GM12892 (cell line): ENCODE data around the gene GLT6D1.

ENCODE experiments used
- DNase-seq: peaks from one replicate; pipeline ENCODE4 v3.0.0; 2011; ENCODE audit not compliant: insufficient read length
- FAIRE-seq: peaks from 2 replicates; lab custom pipeline; 2011; peaks lifted over from hg19 to GRCh38; lab: Jason Lieb, UNC
- POLR2A ChIP-seq: IDR thresholded peaks from 2 replicates; pipeline ENCODE4 v1.6.1; 2011; ENCODE audit warnings: low read depth, low read length, control low read depth
- POLR2AphosphoS5 ChIP-seq: IDR thresholded peaks from 2 replicates; pipeline ENCODE4 v1.6.1; 2011; ENCODE audit warnings: low read depth, low read length, control low read depth
- TAF1 ChIP-seq: IDR thresholded peaks from 2 replicates; pipeline ENCODE4 v1.6.1; 2011; ENCODE audit warnings: low read depth, mild to moderate bottlenecking, control low read depth, low read length, borderline replicate concordance

The GLT6D1 gene

DNA sequence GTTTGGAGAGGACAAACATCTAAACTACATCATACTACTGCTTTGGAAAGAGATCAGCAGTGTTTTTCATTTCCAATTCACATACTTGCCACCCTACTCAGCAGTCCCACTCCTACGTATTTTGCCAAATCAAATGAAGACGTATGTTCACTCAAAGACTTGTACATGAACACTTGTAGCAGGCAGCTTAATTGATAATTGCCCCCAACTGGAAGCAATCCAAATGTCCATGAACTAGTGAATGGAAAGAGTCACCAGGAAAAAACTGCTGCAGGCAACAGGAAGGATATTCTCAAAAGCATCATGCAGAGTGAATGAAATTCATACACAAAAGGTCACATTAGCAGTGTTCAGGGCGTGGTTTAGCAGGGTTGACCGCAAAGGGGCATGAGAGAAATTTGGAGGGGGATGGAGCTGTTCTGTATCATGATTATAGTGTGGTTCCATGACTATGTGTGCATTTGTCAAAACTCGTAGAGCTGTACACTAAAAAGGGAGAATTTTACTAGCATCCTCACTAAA, 39.0 kb downstream of the GLT6D1 start:
- DNase-seq (no peak), FAIRE-seq (no peak)
- TF ChIP-seq POLR2AphosphoS5, result no peak
- no peak for TF ChIP-seq POLR2A
- no peak for TF ChIP-seq TAF1

DNA sequence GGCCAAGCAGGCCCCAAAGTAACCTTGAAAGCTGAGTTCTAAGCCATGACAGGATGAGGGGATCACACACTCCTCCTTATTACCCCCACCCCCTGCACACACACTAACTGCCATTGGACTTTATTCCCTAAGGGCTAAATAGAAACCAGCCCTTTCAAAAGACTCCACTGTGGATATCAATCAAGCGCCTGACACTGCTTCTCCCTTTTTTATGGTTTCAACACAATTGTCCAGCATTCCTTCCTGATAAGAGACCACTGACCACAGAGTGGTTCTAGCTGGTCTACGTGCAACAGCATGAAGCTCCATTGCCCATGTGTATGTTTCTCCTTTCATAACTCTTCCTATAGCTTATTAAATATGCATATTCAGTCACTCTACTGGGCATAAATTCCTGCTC, 43.1 kb downstream of the GLT6D1 start:
- FAIRE-seq (no peak), DNase-seq (no peak)
- TF ChIP-seq POLR2AphosphoS5 (no peak), TAF1 (no peak), POLR2A (no peak)

DNA sequence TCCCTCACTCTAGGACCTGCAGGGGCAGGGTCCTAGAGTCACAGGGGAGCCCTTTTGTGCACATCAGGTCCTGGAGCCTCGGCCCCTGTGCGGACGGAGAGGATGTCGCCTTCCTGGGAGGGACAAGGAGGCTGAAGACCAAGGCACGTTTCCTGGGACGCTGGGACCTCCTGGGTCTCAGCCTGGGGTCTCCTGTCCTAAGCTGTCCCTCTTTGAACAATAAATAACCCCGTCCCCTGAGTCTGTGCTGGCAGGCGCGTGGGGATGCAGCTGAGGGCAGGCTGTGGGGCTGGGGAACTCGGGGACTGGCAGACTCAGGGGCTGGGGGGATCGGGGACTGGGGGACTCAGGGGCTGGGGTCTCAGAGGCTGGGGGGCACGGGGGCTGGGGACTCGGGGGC, 46.7 kb downstream of the GLT6D1 start:
- no peak for FAIRE-seq

DNA sequence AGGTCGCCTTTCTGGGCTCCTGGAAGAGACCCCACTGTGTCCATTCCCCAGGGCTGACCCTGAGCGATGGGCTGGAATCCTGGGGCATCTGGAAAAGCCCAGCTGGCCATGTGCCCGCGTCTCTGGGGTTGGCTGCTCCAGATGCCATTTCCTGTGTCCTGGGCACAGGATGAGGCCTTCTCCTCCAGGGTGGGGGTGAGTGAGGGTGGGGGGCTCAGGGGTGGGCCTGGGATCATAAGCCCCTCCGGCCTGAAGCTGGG, 47.1 kb downstream of the GLT6D1 start:
- FAIRE-seq (no peak), DNase-seq (no peak)
- TF ChIP-seq POLR2AphosphoS5, result no peak
- no peak for TF ChIP-seq TAF1
- no peak for TF ChIP-seq POLR2A

More for the DNA sequence above, 46.7 kb downstream of the GLT6D1 start:
- DNase-seq, result no peak
- TF ChIP-seq TAF1 (no peak), POLR2A (no peak), POLR2AphosphoS5 (no peak)

DNA sequence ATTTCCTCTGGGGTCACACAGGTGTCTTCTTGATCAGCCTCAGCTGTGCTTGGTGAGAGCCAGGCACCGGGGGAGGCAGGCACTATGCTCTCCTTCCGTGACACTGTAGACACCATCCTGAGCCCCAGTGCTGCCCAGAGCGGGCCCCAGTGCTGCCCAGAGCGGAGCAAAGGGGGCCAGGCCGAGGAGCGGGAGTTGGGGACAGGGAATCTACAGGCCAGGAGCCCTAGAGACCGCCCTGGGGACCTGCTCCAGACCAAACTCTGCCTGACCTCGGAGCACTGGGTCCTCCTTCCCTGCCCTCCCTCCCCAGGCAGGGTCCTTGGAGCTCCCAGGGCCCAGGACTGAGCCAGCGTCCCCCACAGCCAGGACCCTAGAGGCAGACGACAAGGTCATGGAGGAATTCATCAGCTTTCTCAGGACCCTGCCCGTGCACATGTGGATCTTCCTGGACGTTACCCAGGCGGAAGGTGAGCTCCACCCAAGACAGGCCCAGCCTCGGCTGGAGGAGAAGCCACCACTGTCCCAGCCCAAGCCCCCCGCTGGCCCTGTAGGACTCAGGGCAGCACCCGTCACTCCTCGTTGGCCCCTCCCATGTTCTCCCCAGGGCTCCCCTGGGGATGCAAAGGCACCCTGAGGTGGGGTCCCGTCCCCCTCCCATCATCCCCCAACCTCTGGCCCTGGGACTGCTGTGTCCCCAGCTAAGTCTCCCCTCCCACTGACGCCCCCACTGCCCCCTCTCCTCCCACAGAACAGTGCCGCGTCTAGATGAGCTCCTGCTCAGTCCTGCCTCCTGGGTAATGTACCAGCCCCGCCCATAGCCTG, 47.6 kb downstream of the GLT6D1 start:
- FAIRE-seq, result no peak
- no peak for DNase-seq
- TF ChIP-seq POLR2A (no peak), POLR2AphosphoS5 (no peak), TAF1 (no peak)

DNA sequence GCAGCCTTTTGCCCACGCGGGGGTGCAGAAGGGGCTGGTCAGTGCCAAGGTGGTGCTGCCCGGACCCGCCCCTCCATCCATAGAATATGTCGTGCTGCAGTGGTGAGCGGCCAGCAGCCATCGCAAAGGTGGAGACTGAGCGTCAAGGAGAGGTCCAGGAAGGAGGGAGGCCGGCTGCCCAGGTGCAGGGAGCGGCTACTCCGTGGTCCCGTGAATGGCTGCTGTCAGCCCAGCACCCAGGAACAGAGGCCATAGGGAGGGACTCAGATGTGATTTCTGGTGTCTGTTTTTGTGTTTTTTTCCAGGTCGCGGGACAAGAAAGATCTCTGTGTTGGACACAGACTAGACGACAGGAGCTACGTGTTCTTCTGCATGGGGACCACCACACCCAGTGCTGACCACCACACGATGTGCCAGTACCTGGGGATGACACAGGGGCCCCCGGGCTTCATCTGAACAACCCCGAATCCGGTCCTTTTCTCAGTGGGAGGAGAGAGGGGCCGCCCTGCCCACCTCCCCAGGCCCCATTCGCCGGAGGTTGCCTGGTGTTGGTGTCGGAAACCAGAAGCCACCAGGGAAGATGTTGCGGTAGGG, 48.8 kb downstream of the GLT6D1 start:
- no peak for FAIRE-seq
- no peak for TF ChIP-seq TAF1
- TF ChIP-seq POLR2AphosphoS5, result no peak
- no peak for TF ChIP-seq POLR2A
- DNase-seq, result no peak

DNA sequence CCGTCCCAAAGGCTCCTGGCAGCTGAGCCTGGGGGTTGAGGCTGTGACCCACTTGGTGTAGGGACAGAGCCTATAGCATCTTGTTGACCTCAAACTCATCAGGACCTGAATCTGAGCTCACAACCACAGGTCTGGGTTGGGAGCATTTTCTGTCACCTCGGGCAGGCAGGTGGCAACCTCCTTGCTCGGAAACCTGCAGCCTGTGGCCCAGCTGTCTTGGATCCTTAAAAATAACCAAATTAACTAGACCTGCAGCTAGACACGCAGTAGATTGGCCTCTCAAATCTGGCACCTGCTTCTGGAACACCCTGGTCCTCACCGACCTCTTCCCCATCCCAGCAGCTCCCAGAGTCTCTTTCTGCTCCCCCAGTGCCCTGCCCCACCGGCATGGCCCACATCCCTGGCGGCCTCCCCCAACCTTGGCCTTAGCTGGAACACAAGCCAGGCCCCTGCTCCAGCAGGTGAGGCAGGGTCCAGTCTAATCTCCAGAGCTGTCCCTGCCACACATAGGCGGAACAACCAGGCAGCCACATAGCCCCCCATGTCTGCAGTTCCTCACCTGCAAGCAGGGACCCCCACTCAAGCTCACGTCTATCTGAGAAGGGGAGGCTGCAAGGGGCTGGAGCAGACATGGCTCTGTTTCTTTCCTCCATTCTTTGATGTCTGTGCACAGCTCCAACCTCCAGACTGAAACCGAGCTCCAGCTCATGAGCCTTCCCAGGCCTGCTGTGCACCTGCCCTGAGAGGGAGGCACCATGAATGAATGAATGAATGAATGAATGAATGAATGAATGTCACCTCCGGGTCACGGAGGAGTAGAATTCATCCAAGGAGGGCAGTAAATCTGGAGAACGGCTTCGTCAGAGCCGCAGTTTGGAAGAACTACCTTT, 49.5 kb downstream of the GLT6D1 start:
- DNase-seq, result no peak
- no peak for FAIRE-seq
- TF ChIP-seq TAF1 (no peak), POLR2AphosphoS5 (no peak), POLR2A (no peak)

DNA sequence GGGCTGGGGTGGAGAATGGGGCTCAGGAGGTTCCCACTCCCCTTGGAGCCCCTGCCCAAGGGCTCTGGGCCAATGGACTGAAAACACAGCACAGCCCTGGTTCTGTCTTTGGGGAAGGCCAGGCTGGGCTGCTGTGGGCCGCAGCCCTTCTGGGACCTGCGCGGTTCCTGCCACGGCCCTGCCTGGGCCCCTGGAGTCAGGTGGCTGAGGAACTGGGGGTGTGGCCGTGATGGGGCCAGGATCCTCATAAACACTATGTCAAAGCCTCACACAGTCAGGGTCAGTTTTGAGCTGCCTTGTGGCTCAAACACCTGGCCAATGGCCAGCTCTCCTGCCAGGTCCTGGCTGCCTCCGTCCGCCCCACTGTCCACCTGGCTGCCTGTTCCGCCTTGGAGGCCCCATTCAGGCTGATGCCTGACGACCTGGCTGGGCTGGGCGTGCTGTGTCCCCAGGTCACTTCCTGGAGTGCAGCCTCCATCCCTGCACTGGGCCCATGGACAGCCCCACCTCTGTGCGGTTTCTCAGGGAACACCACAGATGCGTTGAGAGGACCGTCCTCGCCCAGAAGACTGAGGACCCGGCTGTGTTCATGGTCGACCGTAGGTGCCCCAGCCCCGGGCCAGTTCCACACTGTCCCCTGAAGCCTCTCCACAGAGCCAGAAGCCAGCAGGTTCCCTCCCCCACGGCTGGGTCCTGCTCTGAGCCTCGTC, 50.3 kb downstream of the GLT6D1 start:
- TF ChIP-seq TAF1, result no peak
- TF ChIP-seq POLR2A, result no peak
- TF ChIP-seq POLR2AphosphoS5, result no peak
- no peak for DNase-seq
- no peak for FAIRE-seq

DNA sequence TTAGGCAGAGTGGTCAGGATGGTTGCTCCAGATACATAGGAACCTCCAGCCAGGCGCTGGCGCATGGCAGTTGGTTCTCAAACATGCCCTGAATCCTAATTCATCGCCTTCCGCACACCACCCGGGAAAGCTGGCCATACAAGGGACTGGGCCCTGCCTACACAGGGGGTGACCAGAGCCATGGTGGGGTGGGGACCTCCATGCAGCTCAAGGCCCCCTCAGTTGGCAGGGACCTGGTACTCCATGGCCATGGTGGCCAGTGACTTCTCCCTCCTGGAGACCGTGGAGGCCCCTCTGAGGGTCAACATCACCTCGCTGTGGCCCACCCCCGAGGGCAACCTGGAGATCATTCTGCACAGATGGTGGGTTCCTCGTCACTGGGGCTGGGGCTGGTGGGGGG, 51.0 kb downstream of the GLT6D1 start:
- FAIRE-seq (no peak), DNase-seq (no peak)
- TF ChIP-seq TAF1 (no peak), POLR2A (no peak), POLR2AphosphoS5 (no peak)

DNA sequence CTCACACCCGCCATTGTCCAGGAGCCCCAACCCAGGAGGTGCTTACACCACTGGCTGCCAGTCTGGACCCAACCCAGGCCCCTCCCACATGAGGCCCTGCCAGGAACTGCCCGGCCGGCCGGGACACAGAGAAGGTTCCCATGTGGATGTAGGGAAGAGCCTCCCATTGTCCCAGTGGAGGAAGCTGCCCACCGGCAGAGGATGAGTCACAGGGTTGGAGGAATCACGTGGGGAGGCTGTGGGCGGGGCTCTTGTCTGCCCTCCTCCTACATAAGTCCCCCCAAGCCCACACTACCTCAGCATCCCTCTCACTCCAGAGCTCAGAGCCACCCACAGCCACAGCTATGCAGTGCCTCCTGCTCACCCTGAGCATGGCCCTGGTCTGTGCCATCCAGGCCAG, 51.7 kb downstream of the GLT6D1 start:
- TF ChIP-seq POLR2AphosphoS5 (no peak), POLR2A (no peak), TAF1 (no peak)
- FAIRE-seq (no peak), DNase-seq (no peak)

DNA sequence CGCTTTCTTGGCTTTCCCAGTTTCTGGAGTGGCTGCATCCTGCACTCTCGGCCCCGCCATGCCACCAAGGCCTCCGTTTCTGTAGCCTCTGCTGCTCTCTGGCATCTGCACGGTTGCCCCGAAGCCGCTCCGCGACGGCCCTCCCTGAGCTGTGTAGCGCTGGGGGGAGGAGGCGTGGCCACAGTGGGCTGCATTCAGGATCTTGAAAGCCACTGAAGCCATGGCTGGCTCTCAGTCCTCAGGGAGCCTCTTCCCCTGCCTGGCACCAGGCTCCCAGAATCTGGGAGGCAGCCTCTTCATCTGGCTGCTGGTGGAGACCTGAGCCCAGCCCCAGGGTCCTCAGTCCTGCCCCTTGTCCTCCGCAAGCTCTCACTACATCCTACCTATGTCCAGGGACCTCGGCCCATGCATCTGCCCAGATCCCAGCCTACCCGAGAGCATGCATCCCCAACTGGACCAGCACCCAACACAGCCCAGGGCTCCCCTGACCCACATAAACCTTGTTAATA, 52.7 kb downstream of the GLT6D1 start:
- no peak for TF ChIP-seq TAF1
- no peak for TF ChIP-seq POLR2A
- no peak for TF ChIP-seq POLR2AphosphoS5
- no peak for DNase-seq
- FAIRE-seq, result no peak

DNA sequence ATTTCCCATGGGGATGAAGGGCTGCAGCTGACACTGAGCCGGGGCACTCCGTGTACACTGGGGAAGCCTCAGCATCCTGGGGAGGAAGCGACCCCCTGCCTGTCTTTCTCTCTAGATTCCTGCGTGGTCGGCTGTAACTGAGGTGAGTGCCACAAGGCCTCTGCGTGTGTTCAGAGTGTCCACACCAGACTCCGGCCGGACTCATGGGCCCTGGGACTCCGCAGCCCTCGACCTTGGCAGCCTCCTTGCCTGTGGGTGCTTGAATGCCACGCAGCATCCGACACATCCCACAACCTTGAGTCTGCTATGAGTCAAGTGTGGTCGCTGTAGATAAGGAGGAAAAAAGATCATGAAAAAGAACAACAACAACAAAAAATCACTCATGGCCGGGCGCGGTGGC, 54.4 kb downstream of the GLT6D1 start:
- FAIRE-seq (no peak), DNase-seq (no peak)
- TF ChIP-seq POLR2AphosphoS5, result no peak
- TF ChIP-seq POLR2A, result no peak
- TF ChIP-seq TAF1, result no peak
